WI38 (cell line): ENCODE results near the gene GLIS2.
A peak's percentile ranks its signal among the peaks of the same experiment; 100 is the strongest.

ENCODE experiments used
- H3K4me3 ChIP-seq: 2 replicates; pipeline ENCODE4 v1.5.1; 2011; ENCODE audit warnings: low read depth, mild to moderate bottlenecking, control low read depth, low read length
- TF ChIP-seq, protein P1 (sequence below): IDR thresholded peaks from 2 replicates; pipeline ENCODE4 v1.5.1; 2012; ENCODE audit warnings: low read depth, mild to moderate bottlenecking, control low read depth, low read length

The GLIS2 gene

DNA sequence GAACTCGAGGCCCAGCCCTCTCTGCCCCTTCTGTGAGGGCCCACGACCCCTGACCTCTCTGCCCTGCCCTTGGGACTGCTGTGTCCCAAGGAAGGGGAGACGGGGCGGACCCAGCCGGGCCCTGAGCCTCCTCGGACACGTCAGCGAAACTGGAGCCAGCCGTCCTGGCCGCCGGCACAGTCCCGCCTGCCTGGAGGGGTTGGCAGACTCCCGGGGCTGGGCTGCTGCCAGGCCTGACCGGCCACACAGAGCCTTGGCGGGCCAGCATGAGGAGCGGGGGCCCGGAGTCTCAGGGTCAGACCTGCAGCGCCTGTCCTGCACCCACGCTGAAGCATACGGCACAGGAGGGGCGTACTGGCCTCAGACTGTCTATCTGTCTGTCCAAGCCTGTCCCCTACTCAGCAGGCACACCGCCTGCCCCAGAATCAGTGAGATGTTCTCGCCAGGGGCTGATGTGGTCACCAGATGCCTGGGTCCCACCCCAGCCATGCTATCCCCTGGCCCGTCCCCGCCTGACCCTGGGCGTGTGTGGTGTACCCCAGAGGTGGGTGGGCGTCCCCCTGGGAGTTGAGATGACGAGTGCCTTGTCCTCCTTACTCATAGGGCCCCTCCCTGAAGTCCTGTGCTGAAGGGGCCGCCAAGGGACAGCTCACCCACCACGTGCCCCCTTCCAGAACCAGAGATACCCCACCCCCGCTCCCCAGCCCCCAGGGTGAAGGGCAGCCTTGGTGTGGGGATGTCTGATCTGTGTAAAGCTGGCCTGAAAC lies 60.4 kb downstream of the GLIS2 start:
- peak overlapping the region; percentile 39 for H3K4me3 ChIP-seq
- TF ChIP-seq, protein P1, sequence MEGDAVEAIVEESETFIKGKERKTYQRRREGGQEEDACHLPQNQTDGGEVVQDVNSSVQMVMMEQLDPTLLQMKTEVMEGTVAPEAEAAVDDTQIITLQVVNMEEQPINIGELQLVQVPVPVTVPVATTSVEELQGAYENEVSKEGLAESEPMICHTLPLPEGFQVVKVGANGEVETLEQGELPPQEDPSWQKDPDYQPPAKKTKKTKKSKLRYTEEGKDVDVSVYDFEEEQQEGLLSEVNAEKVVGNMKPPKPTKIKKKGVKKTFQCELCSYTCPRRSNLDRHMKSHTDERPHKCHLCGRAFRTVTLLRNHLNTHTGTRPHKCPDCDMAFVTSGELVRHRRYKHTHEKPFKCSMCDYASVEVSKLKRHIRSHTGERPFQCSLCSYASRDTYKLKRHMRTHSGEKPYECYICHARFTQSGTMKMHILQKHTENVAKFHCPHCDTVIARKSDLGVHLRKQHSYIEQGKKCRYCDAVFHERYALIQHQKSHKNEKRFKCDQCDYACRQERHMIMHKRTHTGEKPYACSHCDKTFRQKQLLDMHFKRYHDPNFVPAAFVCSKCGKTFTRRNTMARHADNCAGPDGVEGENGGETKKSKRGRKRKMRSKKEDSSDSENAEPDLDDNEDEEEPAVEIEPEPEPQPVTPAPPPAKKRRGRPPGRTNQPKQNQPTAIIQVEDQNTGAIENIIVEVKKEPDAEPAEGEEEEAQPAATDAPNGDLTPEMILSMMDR = no peak

DNA sequence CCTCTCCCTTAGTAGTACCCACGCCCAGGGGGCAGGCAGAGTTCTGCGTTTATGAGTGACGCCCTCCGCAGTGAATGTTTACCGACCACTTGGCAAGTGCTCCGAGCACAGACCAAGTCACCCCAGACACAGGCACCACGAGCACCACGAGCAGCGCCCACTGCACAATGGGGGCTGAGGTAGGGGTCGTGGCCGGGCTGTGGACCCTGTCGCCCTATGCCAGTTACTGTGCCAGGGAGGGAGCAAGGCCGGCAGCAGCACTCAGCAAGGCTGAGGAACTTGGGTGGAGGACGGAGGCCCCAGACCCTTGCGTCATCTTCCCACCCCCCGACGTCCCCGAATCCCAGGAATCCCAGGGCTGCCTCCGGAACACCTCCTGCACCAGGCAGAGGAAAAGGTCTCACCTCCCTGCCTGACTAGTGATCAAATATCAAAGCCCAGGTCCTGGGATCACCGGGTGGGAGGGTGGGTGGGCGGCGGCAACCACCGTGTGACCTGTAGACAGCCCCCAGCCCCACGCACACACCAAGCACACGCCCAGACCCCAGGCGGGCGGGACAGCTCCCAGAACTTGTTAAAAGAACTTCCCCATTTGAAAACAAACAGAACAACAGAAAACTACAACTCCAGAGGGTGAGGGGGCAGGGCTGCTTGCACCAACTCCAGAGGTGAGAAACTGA lies 61.2 kb downstream of the GLIS2 start:
- TF ChIP-seq, protein P1 = no peak
- H3K4me3 ChIP-seq = no peak overlapping the region; the same call in 1 of the 2 replicates

DNA sequence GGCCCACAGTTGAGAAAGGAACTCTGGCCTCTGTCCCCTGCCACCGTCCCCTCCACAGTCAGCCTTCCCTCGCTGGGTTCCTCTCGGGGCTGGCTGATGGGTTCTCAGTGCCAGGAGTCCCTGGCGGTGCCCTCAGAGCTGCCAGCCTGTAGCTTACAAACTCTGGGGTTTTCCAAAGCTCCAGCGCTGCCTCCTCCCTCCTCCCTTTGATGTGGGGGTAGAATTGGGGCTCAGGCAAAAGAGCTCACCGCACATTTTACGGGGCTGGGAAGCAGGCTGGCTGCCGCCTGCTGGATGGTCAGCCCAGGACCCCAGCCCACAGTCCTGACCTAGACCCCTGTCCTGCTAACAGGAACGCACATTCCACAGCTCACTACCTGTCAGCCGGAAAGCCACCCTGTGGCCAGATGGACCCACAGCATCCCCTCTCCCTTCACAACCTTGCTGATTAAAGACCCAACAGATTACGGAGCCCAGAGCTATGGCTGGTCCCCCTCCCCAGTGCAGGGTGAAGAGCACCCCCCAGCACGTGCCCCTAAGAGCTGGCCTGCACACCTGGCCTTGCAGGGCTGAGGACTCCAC lies 61.8 kb downstream of the GLIS2 start:
- no peak overlapping the region for H3K4me3 ChIP-seq
- TF ChIP-seq, protein P1 = no peak

DNA sequence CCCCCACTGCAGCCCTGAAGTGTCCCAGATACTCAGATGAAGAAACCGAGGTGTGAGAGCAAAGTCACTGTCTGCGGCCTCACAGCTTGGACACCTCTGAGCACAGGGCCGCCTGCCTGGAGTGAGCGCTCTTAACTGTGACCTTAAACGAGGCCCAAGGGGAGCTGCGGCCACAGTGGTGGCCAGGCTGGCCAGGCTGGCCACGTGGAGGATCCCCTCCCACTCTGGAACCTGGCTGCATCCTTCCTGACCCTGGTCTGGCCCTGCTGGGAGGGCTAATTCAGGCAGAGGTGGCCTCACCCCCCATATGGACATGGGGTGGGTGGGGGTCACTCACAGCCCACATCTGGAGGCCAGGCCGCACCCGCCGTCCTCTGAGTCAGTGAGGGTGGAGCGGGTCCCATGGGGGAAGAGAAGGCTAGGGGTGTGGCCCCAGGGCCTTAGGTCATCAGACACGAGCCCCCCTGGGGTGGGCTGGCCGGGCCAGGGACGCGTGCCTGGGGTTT lies 62.3 kb downstream of the GLIS2 start:
- TF ChIP-seq, protein P1 = no peak
- H3K4me3 ChIP-seq = no peak overlapping the region

DNA sequence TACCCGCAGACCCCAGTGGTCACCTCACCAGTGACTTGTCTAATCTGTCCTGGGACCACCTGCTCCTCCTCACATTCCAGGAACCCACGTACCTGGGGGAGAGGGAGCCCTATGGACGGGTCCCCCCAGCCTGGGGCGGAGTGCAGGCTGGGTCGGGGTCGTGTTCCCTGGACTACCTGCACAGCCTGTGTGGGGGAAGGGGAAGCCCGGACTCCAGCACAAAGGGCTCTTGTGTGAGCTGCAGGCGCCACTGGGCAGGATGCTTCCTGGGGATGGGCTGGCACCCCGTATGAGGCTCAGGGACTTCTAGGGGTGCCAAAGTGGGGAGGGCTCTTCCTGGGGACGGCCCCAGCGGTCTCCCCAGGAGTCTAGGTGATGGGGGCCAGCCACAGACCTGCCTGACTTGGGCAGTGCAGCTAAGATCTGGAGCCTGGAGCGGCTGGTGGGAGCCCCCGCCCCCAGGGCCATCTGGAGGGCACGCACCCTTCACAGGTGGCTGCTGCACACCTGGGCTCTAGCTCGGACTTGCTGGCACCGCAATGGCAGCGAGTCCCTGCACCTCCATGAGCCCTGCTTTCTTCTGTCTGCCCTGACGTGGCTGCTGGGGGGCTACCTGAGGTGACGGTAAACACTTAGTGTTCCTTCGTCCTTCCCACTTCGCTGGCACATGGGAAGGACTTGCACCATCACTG lies 63.3 kb downstream of the GLIS2 start:
- no peak overlapping the region for H3K4me3 ChIP-seq
- TF ChIP-seq, protein P1 = no peak

DNA sequence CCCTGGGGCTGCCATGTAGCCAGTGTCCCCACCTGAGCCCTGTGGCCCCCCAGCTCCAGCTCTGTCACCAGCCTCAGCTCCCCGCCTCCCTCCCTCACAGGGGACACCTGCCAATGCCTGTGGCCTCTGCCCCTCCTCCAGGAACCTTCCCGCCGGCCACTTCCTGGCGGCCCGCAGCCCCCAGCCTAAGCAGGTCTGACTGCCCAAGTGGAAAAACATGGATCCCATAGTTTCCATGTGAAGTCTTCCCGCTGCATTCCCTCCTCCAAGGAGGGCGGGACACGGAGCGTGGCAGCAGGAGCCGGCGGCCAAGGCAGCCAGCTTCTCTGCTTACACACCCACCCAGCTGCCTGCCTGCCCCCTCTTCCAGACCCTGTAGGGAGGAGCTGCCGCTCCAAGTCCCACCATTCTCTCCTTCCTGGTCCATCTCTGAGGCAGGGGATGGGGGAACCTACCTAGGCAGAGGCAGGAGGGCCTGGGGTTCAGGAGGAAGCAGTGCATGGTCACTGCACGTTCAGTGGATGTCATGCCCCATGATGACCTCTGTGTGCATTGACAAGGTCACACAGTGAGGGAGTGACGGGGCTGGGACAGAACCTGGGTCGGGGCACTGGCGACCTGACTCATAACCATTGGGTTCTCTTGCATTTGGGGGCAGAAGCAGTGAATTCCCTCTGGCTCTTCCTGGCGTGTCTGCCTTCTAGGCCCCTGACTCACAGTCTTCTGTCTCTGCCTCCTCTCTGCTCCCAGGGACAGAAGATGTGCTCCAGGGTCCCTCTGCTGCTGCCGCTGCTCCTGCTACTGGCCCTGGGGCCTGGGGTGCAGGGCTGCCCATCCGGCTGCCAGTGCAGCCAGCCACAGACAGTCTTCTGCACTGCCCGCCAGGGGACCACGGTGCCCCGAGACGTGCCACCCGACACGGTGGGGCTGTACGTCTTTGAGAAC lies 64.5 kb downstream of the GLIS2 start:
- no peak overlapping the region for H3K4me3 ChIP-seq
- TF ChIP-seq, protein P1 = no peak
